ENCODE data around the gene SPOPL.
A peak's percentile ranks its signal among the peaks of the same experiment; 100 is the strongest.
"Not testable (repeated sequence)": the region's sequence is repeated elsewhere in the genome, so short reads cannot be mapped to it uniquely, and the experiment has no call there.

SPOPL gene

DNA sequence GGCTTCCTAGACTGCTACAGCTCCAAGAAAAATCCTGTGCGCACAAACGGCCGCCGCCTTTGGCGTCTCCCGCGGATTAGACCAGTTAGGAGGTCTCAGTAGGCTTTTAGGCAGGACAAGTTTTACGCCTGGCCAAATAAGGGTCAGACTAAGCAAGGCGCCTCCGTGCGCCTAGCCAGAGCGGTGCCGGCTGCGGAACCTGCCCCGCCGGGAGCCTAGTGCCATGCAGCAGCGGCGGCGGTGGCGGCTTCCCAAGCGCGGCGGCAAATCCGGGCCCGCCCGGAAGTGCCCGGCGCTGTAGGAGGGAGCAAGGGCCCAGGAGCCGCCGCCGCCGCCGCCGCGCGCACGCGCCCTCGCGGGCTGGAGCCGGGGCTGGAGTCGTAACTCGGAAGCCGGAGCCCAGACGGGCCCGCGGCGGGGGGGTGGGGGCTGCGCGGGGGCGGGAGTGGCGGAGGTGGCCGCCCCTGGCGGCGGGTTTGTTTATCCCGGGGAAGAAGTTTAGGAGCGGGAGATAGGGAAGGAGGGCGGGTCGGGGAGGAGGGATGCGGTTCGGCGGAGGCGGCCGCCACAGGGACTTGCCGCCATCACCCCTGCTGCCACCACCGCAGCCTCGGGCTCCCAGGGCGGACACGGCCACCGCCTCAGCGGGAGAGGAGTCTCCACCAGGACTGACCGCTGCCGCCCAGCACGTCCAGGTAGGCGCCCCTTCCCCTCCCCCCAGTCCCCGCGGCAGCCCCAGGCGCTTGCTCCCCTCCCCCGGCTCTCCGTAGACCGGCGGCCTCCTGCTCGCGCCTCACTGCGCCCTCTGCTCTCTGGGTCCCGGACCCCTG, at the start of gene SPOPL:
Gene SPOPL (plus strand): TSS at position 346 of the 830 bp plus-strand sequence. CDS start 48,447 bp downstream, outside the sequence.
- Histone ChIP-seq H3K27ac (ENCODE audit: low read depth, low read length) (peak within 1 kb of the TSS; percentile 93), H3K9me3 (ENCODE audit: low read length) (no peaks in the 10 kb centered on the region), H3K4me1 (ENCODE audit: insufficient read depth, low read length) (peaks cover 29% of the 10 kb centered on the region), H3K27me3 (ENCODE audit: control insufficient read depth in 1 of 2, insufficient read depth in 2 of 2, low read length in 2 of 2) (no peaks in the 10 kb centered on the region), H3K4me3 (ENCODE audit: low read depth in 1 of 2, low read length in 2 of 2) (peak within 1 kb of the TSS; percentile 82 to 90), H3K9ac (ENCODE audit: low read length) (peak within 1 kb of the TSS; percentile 84), H3K36me3 (ENCODE audit: insufficient read depth, low read length) (no peaks in the 10 kb centered on the region)

DNA sequence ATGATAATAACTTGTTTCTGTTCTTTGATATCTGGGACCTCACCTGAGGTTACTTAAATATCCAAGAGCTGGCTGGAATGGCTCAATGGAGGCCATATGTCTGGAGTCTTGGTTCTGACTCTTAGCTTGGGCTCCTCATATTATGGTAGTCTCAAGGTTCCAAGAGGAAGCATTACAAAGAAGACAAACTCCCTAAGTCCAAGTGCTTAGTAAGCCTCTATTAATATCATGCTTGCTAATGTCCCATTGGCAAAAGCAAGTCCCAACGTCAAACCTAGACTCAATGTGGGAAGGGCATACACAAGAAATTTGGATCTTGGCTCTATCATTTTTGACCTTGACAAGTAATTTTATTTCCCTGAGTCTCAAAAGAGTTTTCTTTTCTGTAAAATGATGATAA, 49.2 kb upstream of the SPOPL start:
- no peaks in the 10 kb centered on the region for H3K27me3 ChIP-seq (ENCODE audit: control insufficient read depth in 1 of 2, insufficient read depth in 2 of 2, low read length in 2 of 2)
- H3K9me3 ChIP-seq (ENCODE audit: low read length), result no peaks in the 10 kb centered on the region

DNA sequence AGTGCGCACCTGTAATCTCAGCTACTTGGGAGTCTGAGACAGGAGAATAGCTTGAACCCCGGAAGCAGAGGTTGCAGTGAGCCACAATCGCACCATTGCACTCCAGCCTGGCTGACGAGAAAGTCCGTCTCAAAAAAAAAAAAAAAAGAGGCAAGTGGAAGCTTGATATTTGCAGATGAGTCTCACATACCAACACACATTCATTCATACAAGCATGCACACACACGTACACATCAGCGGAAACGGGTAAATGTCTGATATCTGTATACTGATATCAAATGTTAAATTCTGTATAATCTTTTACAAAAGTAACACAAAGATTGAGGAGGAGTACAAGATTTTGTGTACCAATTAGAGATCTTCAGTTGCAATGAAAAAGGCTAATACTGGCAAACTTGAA, 47.8 kb upstream of the SPOPL start:
- Histone ChIP-seq H3K27ac (ENCODE audit: low read depth, low read length) (no peak overlapping the region), H3K4me1 (ENCODE audit: insufficient read depth, low read length) (no peaks in the 10 kb centered on the region), H3K4me3 (ENCODE audit: low read depth in 1 of 2, low read length in 2 of 2) (no peak overlapping the region), H3K9me3 (ENCODE audit: low read length) (no peaks in the 10 kb centered on the region), H3K27me3 (ENCODE audit: control insufficient read depth in 1 of 2, insufficient read depth in 2 of 2, low read length in 2 of 2) (no peaks in the 10 kb centered on the region), H3K36me3 (ENCODE audit: insufficient read depth, low read length) (no peaks in the 10 kb centered on the region), H3K9ac (ENCODE audit: low read length) (no peak overlapping the region)

More for the DNA sequence above, 49.2 kb upstream of the SPOPL start:
- H3K36me3 ChIP-seq (ENCODE audit: insufficient read depth, low read length), result no peaks in the 10 kb centered on the region
- no peak overlapping the region for H3K9ac ChIP-seq (ENCODE audit: low read length)
- no peak overlapping the region for H3K27ac ChIP-seq (ENCODE audit: low read depth, low read length)
- no peaks in the 10 kb centered on the region for H3K4me1 ChIP-seq (ENCODE audit: insufficient read depth, low read length)
- H3K4me3 ChIP-seq (ENCODE audit: low read depth in 1 of 2, low read length in 2 of 2), result no peak overlapping the region

- no peaks in the 10 kb centered on the region for H3K36me3 ChIP-seq (ENCODE audit: insufficient read depth, low read length)
- H3K27ac ChIP-seq (ENCODE audit: low read depth, low read length), result no peak overlapping the region
- no peak overlapping the region for H3K9ac ChIP-seq (ENCODE audit: low read length)
- H3K9me3 ChIP-seq (ENCODE audit: low read length), result no peaks in the 10 kb centered on the region
- H3K4me1 ChIP-seq (ENCODE audit: insufficient read depth, low read length), result no peaks in the 10 kb centered on the region
- no peaks in the 10 kb centered on the region for H3K27me3 ChIP-seq (ENCODE audit: control insufficient read depth in 1 of 2, insufficient read depth in 2 of 2, low read length in 2 of 2)
- no peak overlapping the region for H3K4me3 ChIP-seq (ENCODE audit: low read depth in 1 of 2, low read length in 2 of 2)
Measured at GRCh38 chr2:138454761-138455160, 46.8 kb upstream of the SPOPL start.

DNA sequence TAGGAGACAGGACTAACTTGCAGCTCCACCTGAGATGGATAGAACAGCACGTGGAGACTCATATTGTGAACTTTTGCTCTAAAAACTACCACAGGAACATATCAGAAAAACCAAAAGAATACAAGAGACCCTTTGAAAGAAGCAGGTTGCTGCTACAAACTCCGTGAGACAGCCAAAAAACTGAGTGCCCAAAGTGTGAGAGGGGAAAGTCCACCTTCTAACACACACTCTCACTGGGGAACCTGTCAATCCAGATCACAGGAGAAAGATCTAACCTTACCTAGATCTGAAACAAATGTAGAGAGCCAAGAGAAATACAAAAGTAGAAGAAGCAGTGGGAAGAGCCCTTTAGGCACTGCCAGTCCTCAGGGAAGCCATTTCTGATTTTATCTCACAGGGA, 46.3 kb upstream of the SPOPL start:
- H3K4me1 ChIP-seq (ENCODE audit: insufficient read depth, low read length), result no peaks in the 10 kb centered on the region
- H3K9ac ChIP-seq (ENCODE audit: low read length), result no peak overlapping the region
- H3K27ac ChIP-seq (ENCODE audit: low read depth, low read length), result no peak overlapping the region
- no peaks in the 10 kb centered on the region for H3K27me3 ChIP-seq (ENCODE audit: control insufficient read depth in 1 of 2, insufficient read depth in 2 of 2, low read length in 2 of 2)
- H3K4me3 ChIP-seq (ENCODE audit: low read depth in 1 of 2, low read length in 2 of 2), result no peak overlapping the region
- no peaks in the 10 kb centered on the region for H3K9me3 ChIP-seq (ENCODE audit: low read length)
- H3K36me3 ChIP-seq (ENCODE audit: insufficient read depth, low read length), result no peaks in the 10 kb centered on the region

DNA sequence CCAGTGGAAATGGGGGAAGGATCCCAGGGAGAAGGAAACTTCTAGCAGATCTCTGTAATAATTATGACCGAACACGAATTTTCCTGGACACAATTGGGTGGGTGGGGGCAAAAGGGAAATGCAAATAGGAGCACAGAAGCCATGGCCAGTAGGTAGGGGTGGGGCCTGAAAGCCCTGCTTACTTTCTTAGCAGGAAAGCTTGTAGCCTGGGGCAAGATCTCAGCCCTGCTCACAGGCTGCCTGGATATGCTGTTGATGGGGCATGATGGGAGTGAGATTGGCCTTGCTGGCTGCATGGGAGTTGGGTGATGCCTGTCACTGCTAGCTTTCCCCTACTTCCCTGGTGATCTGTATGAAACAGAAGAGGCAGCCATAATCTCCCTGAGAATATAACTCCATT, 45.9 kb upstream of the SPOPL start:
- Histone ChIP-seq H3K27ac (ENCODE audit: low read depth, low read length) (no peak overlapping the region), H3K27me3 (ENCODE audit: control insufficient read depth in 1 of 2, insufficient read depth in 2 of 2, low read length in 2 of 2) (no peaks in the 10 kb centered on the region), H3K4me3 (ENCODE audit: low read depth in 1 of 2, low read length in 2 of 2) (no peak overlapping the region), H3K9ac (ENCODE audit: low read length) (no peak overlapping the region), H3K9me3 (ENCODE audit: low read length) (no peaks in the 10 kb centered on the region), H3K4me1 (ENCODE audit: insufficient read depth, low read length) (no peaks in the 10 kb centered on the region), H3K36me3 (ENCODE audit: insufficient read depth, low read length) (no peaks in the 10 kb centered on the region)

- not testable (repeated sequence) for H3K9me3 ChIP-seq (ENCODE audit: low read length); H3K9ac ChIP-seq (ENCODE audit: low read length); H3K27ac ChIP-seq (ENCODE audit: low read depth, low read length); H3K27me3 ChIP-seq (ENCODE audit: control insufficient read depth in 1 of 2, insufficient read depth in 2 of 2, low read length in 2 of 2); H3K4me1 ChIP-seq (ENCODE audit: insufficient read depth, low read length); H3K36me3 ChIP-seq (ENCODE audit: insufficient read depth, low read length); H3K4me3 ChIP-seq (ENCODE audit: low read depth in 1 of 2, low read length in 2 of 2)
Measured at GRCh38 chr2:138462689-138463088, 38.9 kb upstream of the SPOPL start.

GRCh38 chr2:138468617-138469016, 33.0 kb upstream of the SPOPL start:
- no peak overlapping the region for H3K27ac ChIP-seq (ENCODE audit: low read depth, low read length)
- H3K9ac ChIP-seq (ENCODE audit: low read length), result no peak overlapping the region

GRCh38 chr2:138469411-138469810, 32.2 kb upstream of the SPOPL start:
- Histone ChIP-seq H3K4me3 (ENCODE audit: low read depth in 1 of 2, low read length in 2 of 2) (no peak overlapping the region), H3K9me3 (ENCODE audit: low read length) (no peaks in the 10 kb centered on the region), H3K27ac (ENCODE audit: low read depth, low read length) (no peak overlapping the region), H3K9ac (ENCODE audit: low read length) (no peak overlapping the region), H3K27me3 (ENCODE audit: control insufficient read depth in 1 of 2, insufficient read depth in 2 of 2, low read length in 2 of 2) (no peaks in the 10 kb centered on the region), H3K36me3 (ENCODE audit: insufficient read depth, low read length) (no peaks in the 10 kb centered on the region), H3K4me1 (ENCODE audit: insufficient read depth, low read length) (no peaks in the 10 kb centered on the region)

More at GRCh38 chr2:138468617-138469016, 33.0 kb upstream of the SPOPL start:
- Histone ChIP-seq H3K4me3 (ENCODE audit: low read depth in 1 of 2, low read length in 2 of 2) (no peak overlapping the region), H3K36me3 (ENCODE audit: insufficient read depth, low read length) (no peaks in the 10 kb centered on the region), H3K27me3 (ENCODE audit: control insufficient read depth in 1 of 2, insufficient read depth in 2 of 2, low read length in 2 of 2) (no peaks in the 10 kb centered on the region), H3K9me3 (ENCODE audit: low read length) (no peaks in the 10 kb centered on the region), H3K4me1 (ENCODE audit: insufficient read depth, low read length) (no peaks in the 10 kb centered on the region)

DNA sequence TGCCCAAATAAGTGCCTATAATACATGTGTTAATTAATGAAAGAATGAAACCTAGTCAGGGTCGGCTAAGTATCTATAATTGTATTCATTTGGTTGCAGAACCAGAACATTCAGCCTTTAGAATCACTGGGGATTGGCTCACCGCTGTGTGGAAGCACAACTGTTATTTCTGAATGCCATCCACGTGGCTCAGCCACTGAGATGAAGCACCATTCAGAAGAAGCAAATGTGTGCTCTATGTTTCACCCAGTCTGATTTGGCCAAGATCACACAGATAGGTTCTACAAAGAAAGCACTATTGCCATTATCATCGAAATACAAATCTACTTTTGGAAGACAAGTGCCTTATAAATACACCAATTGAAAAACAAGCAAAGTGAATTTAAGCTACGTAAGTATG, 30.6 kb upstream of the SPOPL start:
- H3K27ac ChIP-seq (ENCODE audit: low read depth, low read length), result no peak overlapping the region

DNA sequence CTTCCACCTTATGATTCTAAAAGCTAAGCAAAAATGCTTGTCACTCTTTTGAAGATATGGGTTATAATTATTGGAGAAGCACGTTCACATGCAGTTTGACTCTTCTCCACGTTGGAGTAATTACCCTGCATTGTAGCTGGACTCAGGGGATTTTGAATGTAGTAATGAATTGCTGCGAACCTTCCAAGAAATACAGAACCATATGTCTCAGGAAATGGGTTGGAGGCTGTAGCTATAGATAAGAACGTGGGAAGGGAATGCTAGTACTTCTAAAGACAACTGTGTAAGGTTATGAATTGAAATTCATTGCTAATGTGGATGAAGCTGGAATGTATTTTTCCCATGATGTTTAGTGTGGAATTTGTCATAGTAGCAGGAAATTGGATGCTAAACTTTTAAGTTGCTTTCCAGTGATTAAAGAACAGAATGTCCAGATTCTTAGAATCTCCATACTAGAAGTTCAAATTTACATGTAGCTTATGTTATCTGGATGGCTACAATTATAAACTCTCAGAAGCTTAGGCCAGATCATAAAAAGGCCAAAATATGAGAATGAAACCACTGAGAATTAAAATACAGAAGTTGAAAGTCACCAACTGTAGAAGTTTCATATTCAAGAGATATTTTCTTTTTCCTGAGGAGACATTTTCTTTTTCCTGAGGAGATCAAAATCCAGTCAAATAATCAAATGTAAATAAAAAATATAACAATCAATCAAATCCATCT, 27.3 kb upstream of the SPOPL start:
- H3K9ac ChIP-seq (ENCODE audit: low read length), result no peak overlapping the region
- H3K4me3 ChIP-seq (ENCODE audit: low read depth in 1 of 2, low read length in 2 of 2), result no peak overlapping the region
- H3K36me3 ChIP-seq (ENCODE audit: insufficient read depth, low read length), result no peaks in the 10 kb centered on the region
- no peaks in the 10 kb centered on the region for H3K4me1 ChIP-seq (ENCODE audit: insufficient read depth, low read length)
- no peaks in the 10 kb centered on the region for H3K9me3 ChIP-seq (ENCODE audit: low read length)
- H3K27ac ChIP-seq (ENCODE audit: low read depth, low read length), result no peak overlapping the region
- no peaks in the 10 kb centered on the region for H3K27me3 ChIP-seq (ENCODE audit: control insufficient read depth in 1 of 2, insufficient read depth in 2 of 2, low read length in 2 of 2)

More for the DNA sequence above, 30.6 kb upstream of the SPOPL start:
- Histone ChIP-seq H3K36me3 (ENCODE audit: insufficient read depth, low read length) (no peaks in the 10 kb centered on the region), H3K4me1 (ENCODE audit: insufficient read depth, low read length) (no peaks in the 10 kb centered on the region), H3K9me3 (ENCODE audit: low read length) (no peaks in the 10 kb centered on the region), H3K9ac (ENCODE audit: low read length) (no peak overlapping the region), H3K4me3 (ENCODE audit: low read depth in 1 of 2, low read length in 2 of 2) (no peak overlapping the region), H3K27me3 (ENCODE audit: control insufficient read depth in 1 of 2, insufficient read depth in 2 of 2, low read length in 2 of 2) (no peaks in the 10 kb centered on the region)

Data from muscle layer of colon (tissue), 2 donors.